ENCODE measurements around the gene CCNO.

The CCNO gene

GRCh38 chr5:55205001-55205400 lies 28.4 kb downstream of the CCNO start:
- H3K4me3 Mint-ChIP-seq: no peak overlapping the region
- H3K27me3 Mint-ChIP-seq: peaks cover 55% of the 10 kb centered on the region
- H3K9me3 Mint-ChIP-seq: no peaks in the 10 kb centered on the region
- DNase-seq: no peak
- H3K36me3 Mint-ChIP-seq: no peaks in the 10 kb centered on the region
- H3K4me1 Mint-ChIP-seq: peaks cover 3% of the 10 kb centered on the region
- H3K27ac Mint-ChIP-seq: no peak overlapping the region
- CTCF ChIA-PET: interaction anchor here (0.9 kb wide), 1 partner anchor 80 kb away, joined by 4 read pairs; no protein-coding TSS in a partner anchor

- Mint-ChIP-seq H3K9me3 (no peaks in the 10 kb centered on the region), H3K27ac (no peak overlapping the region), H3K27me3 (peaks cover 59% of the 10 kb centered on the region), H3K36me3 (no peaks in the 10 kb centered on the region), H3K4me3 (no peak overlapping the region), H3K4me1 (no peaks in the 10 kb centered on the region)
- CTCF ChIA-PET: no interaction called here
- DNase-seq: no peak
Measured at GRCh38 chr5:55191165-55191564, 42.2 kb downstream of the CCNO start.

GRCh38 chr5:55188656-55189540 lies 44.5 kb downstream of the CCNO start:
- Mint-ChIP-seq H3K36me3 (no peaks in the 10 kb centered on the region), H3K27ac (no peak overlapping the region)
- CTCF ChIA-PET: interaction anchor here (0.7 to 2.0 kb wide), 3 partner anchors 13 to 18 kb away, joined by 3 to 6 read pairs (median 4); no protein-coding TSS in a partner anchor

GRCh38 chr5:55187370-55187769 lies 46.0 kb downstream of the CCNO start:
- Mint-ChIP-seq H3K27me3 (peaks cover 52% of the 10 kb centered on the region), H3K36me3 (no peaks in the 10 kb centered on the region)
- CTCF ChIA-PET: interaction anchor here (0.6 to 2.0 kb wide), 6 partner anchors 16 to 1688 kb away, joined by 3 to 6 read pairs (median 4); partner anchors contain the start of genes CCNO and MCIDAS

More at GRCh38 chr5:55188656-55189540, 44.5 kb downstream of the CCNO start:
- Mint-ChIP-seq H3K4me1 (no peaks in the 10 kb centered on the region), H3K4me3 (no peak overlapping the region), H3K27me3 (peaks cover 60% of the 10 kb centered on the region), H3K9me3 (no peaks in the 10 kb centered on the region)
- no peak for DNase-seq

More at GRCh38 chr5:55187370-55187769, 46.0 kb downstream of the CCNO start:
- no peaks in the 10 kb centered on the region for H3K9me3 Mint-ChIP-seq
- DNase-seq: no peak
- no peaks in the 10 kb centered on the region for H3K4me1 Mint-ChIP-seq
- no peak overlapping the region for H3K27ac Mint-ChIP-seq
- H3K4me3 Mint-ChIP-seq: no peak overlapping the region

Data from activated naive CD4-positive, alpha-beta T cell treated with anti-CD3 and anti-CD28 coated beads, Interleukin-2, amount 10 ng/mL, durations not matched to agents 7 days and 5 days (primary cell).